Stomach (tissue), 9 donors: ENCODE measurements around the gene RRBP1. TPM values are rescaled to one million over a fixed set of nuclear protein-coding genes. Genes with fewer than 3 reads are reported as not detected.

Experiments
- DNase-seq, 2 donors: peaks; one replicate each; pipeline versions ENCODE4 v3.0.0 to v3.0.0-alpha.2; 2013 to 2019
- H3K27ac ChIP-seq, 5 donors: fragments of 200-600 bp in 4 of 5; sonication (generic) in 4 of 5; one replicate each; pipeline ENCODE4 v1.5.1; 2013 to 2019; ENCODE audit warnings: mild to moderate bottlenecking in 1 of 5, moderate library complexity in 1 of 5
- H3K27me3 ChIP-seq, 3 donors: fragments of 200-600 bp; sonication (generic); one replicate each; pipeline ENCODE4 v1.5.1; 2017 to 2019; ENCODE audit warnings: mixed run types in 1 of 3
- H3K36me3 ChIP-seq, 4 donors: fragments of 200-600 bp; sonication (generic); 1 replicate in 3 of 4; 2 replicates in 1 of 4; pipeline ENCODE4 v1.5.1; 2016 to 2019
- H3K4me1 ChIP-seq, 4 donors: fragments of 200-600 bp; sonication (generic); one replicate each; pipeline ENCODE4 v1.5.1; 2016 to 2019
- H3K4me3 ChIP-seq, 4 donors: fragments of 200-600 bp; sonication (generic) in 3 of 4; one replicate each; pipeline ENCODE4 v1.5.1; 2016 to 2019; ENCODE audit warnings: mild to moderate bottlenecking in 1 of 4
- H3K9me3 ChIP-seq, 4 donors: fragments of 200-600 bp; sonication (generic); one replicate each; pipeline ENCODE4 v1.5.1; 2016 to 2019
- EP300 ChIP-seq: sonication (generic); formaldehyde crosslinking; IDR thresholded peaks from one replicate; pipeline ENCODE4 v1.6.1; 2017; ENCODE audit warnings: antibody characterized with exemption
- POLR2A ChIP-seq, 4 donors: fragments of 450-650 bp; IDR thresholded peaks; one replicate each; pipeline ENCODE4 v1.6.1; 2016; ENCODE audit warnings: antibody characterized with exemption in 4 of 4, control low read depth in 2 of 4, mild to moderate bottlenecking in 1 of 4, moderate library complexity in 1 of 4
- POLR2AphosphoS5 ChIP-seq, 3 donors: sonication (generic); formaldehyde crosslinking; IDR thresholded peaks; one replicate each; pipeline ENCODE4 v1.6.1; 2016; ENCODE audit warnings: antibody characterized with exemption in 3 of 3
- WGBS, 5 donors: extraction: QIAGEN DNeasy Blood & Tissue Kit in 3 of 5; methylation state at CpG; one replicate each; pipeline versions ENCODE4 v1.1.5 to v1.1.7; 2013 to 2018; 5-methylcytosine and 5-hydroxymethylcytosine counted together
- intact Hi-C: fragments of 100-400 bp; cut with DNase I; formaldehyde crosslinking; loops from one replicate; pipeline ENCODE4 v1.15.1; 2023; ENCODE audit warnings: low total_unique reads
- polyA plus RNA-seq, 3 donors: library from polyadenylated mRNA; stranded (reverse); fragments of 200-250 nt; gene quantifications; one replicate each; pipeline ENCODE4 v1.2.3, GENCODE V29; 2013
- total RNA-seq, 5 donors: library from RNA; depleted of rRNA; stranded (reverse); fragments of >200 nt; gene quantifications; one replicate each; pipeline versions ENCODE4 v1.1.0 to v1.2.3, GENCODE V29; 2014 to 2016
- TF ChIP-seq, protein P1 (sequence below), 7 experiments: fragments of 450-650 bp in 4 of 7; fragments of 200-600 bp in 3 of 7; sonication (generic) in 3 of 7; IDR thresholded peaks; one replicate each; pipeline ENCODE4 v1.5.1; 2016 to 2019; ENCODE audit warnings: antibody characterized with exemption in 7 of 7, control low read depth in 2 of 7, mild to moderate bottlenecking in 1 of 7
- donor health status: healthy with polysubstance abuse.
- donor health status: Bipolar disorder and iron deficiency.
- donor health status: healthy.

The RRBP1 gene
- total and polyA plus RNA-seq, 8 donors = 34.4 to 456 (median 132) TPM

DNA sequence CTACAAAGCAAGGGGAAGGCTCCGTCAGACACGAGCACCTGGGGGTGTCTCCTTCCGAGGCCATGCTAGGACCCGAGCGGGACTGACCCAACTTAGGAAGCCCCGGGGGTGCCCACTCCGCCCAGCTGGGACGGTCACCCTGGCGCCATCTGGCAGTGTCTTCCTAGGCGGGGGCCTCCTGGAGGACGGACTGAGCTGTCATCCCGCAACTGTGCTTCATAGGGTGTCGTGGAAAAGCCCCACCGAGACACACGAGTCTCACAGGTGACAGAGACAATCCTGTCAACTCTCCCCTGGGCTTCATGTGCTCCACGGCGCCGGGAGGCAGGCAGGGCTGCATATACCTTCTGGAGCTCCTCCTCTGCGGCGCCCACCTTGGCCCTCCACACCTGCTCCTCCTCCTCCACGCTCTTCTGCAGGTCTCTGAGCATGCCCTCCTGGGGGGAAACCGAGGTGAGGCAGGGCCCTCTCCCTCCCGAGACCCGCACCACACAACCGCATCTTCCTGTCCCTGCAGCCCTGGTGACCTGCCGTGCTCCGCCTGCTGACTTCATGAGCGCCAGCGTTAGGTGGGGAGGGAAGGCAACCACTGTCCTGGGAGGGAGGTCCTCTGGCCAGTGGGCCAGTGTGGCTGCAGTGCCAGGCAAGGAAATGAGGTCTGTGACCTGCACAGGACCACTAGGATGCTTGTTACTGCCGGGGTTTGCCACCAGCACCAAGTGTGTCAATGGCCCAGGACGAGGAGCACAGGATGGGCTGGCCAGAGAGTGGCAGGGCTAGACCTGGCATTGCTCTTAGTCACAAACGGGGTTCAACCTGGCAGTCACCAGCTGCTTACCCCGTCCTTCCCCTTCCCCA lies 61.4 kb downstream of the RRBP1 start:
- H3K36me3 ChIP-seq = peaks cover 91 to 100% (median 99%) of the 10 kb centered on the region in 4 donors
- intact Hi-C loops = no loop called here
- peak in 1 of 2 donors; percentile 21 for DNase-seq

DNA sequence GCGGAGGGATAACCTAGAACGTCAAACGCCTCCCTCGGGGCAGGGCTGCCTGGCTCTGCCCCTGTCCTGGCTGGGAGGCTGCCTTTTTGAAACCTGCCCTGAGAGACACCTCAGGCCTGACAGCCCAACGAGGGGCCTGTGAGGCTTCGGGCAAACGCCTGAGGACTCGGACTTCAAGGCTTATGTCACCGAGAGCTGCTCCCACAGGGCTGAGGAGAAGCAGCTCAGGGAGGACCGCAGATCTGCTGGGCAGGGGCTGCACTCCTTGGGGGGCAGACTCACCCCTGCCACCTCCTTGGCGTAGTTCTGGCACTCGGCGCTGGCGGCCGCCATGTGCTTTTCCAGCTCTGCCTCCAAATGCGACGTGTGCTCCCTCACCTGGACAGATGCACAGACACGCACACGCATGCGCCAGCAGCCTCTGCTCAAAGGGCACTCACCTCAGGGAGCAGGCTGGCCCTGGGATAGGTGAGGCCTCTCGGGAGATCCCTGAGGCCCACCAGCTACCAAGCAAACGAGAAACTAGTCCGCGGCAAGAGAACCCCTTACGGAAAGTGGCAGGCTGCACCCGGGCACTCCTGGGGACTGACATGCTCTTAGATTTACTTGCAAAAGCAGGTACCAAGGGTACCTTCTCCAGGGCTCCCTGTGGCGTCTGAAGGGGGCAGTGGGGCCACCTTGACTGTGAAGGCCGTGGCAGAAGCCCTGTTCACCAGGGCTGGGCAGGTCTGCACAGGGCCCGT lies 62.5 kb downstream of the RRBP1 start:
- Histone ChIP-seq H3K36me3 (peaks cover 81 to 99% (median 94%) of the 10 kb centered on the region in 4 donors), H3K27me3 (no peaks in the 10 kb centered on the region), H3K4me1 (peaks cover 21 to 45% (median 37%) of the 10 kb centered on the region in 4 donors), H3K4me3 (no peak overlapping the region), H3K27ac (no peak overlapping the region), H3K9me3 (no peaks in the 10 kb centered on the region)
- WGBS, 5 donors = 75 to 85% (median 79%) methylated on average over 24 to 29 of the region's 29 CpGs
- peak in 1 of 2 donors; percentile 22 for DNase-seq
- TF ChIP-seq EP300 (no peak), POLR2AphosphoS5 (IDR thresholded peaks at IDR 0.05) (no peak), POLR2A (IDR thresholded peaks at IDR 0.05) (no peak)
- TF ChIP-seq, protein P1, sequence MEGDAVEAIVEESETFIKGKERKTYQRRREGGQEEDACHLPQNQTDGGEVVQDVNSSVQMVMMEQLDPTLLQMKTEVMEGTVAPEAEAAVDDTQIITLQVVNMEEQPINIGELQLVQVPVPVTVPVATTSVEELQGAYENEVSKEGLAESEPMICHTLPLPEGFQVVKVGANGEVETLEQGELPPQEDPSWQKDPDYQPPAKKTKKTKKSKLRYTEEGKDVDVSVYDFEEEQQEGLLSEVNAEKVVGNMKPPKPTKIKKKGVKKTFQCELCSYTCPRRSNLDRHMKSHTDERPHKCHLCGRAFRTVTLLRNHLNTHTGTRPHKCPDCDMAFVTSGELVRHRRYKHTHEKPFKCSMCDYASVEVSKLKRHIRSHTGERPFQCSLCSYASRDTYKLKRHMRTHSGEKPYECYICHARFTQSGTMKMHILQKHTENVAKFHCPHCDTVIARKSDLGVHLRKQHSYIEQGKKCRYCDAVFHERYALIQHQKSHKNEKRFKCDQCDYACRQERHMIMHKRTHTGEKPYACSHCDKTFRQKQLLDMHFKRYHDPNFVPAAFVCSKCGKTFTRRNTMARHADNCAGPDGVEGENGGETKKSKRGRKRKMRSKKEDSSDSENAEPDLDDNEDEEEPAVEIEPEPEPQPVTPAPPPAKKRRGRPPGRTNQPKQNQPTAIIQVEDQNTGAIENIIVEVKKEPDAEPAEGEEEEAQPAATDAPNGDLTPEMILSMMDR (IDR thresholded peaks at IDR 0.05) = no peak
- intact Hi-C loops = loop anchor here (5.0 kb wide), 1 partner anchor 82 kb away; no protein-coding TSS in a partner anchor

More for the DNA sequence above, 61.4 kb downstream of the RRBP1 start:
- H3K27ac ChIP-seq = peak overlapping the region in 1 of 5 donors; percentile 20
- H3K27me3 ChIP-seq = no peaks in the 10 kb centered on the region
- 83 to 88% (median 85%) methylated on average over 25 to 33 of the region's 33 CpGs for WGBS, 5 donors
- H3K4me3 ChIP-seq = no peak overlapping the region
- TF ChIP-seq, protein P1 (IDR thresholded peaks at IDR 0.05) = no peak
- TF ChIP-seq POLR2A (IDR thresholded peaks at IDR 0.05) (no peak), POLR2AphosphoS5 (IDR thresholded peaks at IDR 0.05) (no peak), EP300 (no peak)
- peaks cover 10 to 34% (median 33%) of the 10 kb centered on the region in 4 donors for H3K4me1 ChIP-seq
- no peaks in the 10 kb centered on the region for H3K9me3 ChIP-seq

DNA sequence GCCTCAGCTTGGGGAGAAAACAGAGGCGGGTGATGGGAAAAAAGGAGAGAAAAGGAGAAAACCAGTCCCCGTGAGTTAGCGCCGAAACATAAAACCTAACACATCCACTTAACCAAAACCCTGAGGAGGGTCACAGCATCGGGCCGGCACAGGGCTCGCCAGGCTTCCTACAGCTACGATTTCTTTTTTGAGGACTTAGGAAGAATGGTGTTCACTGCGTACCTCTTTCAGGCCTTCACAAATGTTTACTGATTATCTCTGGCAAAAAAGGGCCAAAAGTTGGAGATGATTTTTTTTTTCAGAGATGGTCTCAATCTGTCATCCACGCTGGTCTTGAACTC lies 63.4 kb downstream of the RRBP1 start:
- WGBS, 5 donors = 87 to 93% (median 89%) methylated on average over 10 of the region's 10 CpGs

GRCh38 chr20:17617868-17618672 lies 64.0 kb downstream of the RRBP1 start:
- Histone ChIP-seq H3K4me1 (peaks cover 35 to 59% (median 52%) of the 10 kb centered on the region in 4 donors), H3K27me3 (no peaks in the 10 kb centered on the region), H3K9me3 (no peaks in the 10 kb centered on the region), H3K36me3 (peaks cover 66 to 98% (median 86%) of the 10 kb centered on the region in 4 donors), H3K4me3 (no peak overlapping the region), H3K27ac (peak overlapping the region in 2 of 5 donors; percentile 23 to 28)
- intact Hi-C loops = loop anchor here (5.0 kb wide), 1 partner anchor 81 kb away; no protein-coding TSS in a partner anchor
- WGBS, 5 donors = 63 to 75% (median 70%) methylated on average over 16 to 20 of the region's 20 CpGs
- peak in 1 of 2 donors; percentile 83 for DNase-seq
- TF ChIP-seq, protein P1 (IDR thresholded peaks at IDR 0.05) = no peak
- TF ChIP-seq POLR2A (IDR thresholded peaks at IDR 0.05) = no peak
- no peak for TF ChIP-seq POLR2AphosphoS5 (IDR thresholded peaks at IDR 0.05)
- no peak for TF ChIP-seq EP300

More for the DNA sequence above, 63.4 kb downstream of the RRBP1 start:
- Histone ChIP-seq H3K9me3 (no peaks in the 10 kb centered on the region), H3K27ac (no peak overlapping the region), H3K27me3 (no peaks in the 10 kb centered on the region), H3K36me3 (peaks cover 72 to 98% (median 89%) of the 10 kb centered on the region in 4 donors), H3K4me3 (no peak overlapping the region), H3K4me1 (peaks cover 30 to 53% (median 46%) of the 10 kb centered on the region in 4 donors)
- no peak for DNase-seq
- no peak for TF ChIP-seq POLR2AphosphoS5 (IDR thresholded peaks at IDR 0.05)
- intact Hi-C loops = loop anchor here (5.0 kb wide), 1 partner anchor 81 kb away; no protein-coding TSS in a partner anchor
